ENCODE measurements around the gene KCNH5. TPM values are rescaled to one million over a fixed set of nuclear protein-coding genes. Genes with fewer than 3 reads are reported as not detected.

KCNH5 gene
- total and polyA plus RNA-seq, 2 experiments from 2014 or later = 0.36 to 1.3 TPM

DNA sequence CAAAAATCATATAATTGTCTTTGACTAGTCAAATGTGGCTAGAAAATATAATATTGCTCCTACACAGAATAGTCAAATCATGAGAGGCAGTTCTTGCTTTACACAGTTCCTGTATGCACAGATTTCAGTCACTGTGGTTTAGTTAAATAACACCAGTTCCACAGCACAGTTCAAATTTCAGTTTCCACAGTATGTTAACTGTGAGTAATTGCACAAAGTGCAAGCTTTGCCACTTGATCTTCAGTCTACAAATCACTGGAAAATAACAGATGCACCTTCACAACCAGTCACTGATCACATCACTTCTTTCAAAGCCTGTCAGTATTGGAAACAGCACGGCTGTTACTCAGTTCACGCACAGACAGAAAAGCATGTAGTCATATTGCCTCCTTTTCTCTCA is 38.7 kb downstream of the KCNH5 start:
- no peaks in the 10 kb centered on the region for H3K36me3 ChIP-seq (replicated peaks; ENCODE audit: insufficient read depth, low read depth)
- no peak overlapping the region for H3K27ac ChIP-seq
- H3K79me2 ChIP-seq = no peaks in the 10 kb centered on the region
- H3K4me2 ChIP-seq = no peak overlapping the region
- no peak overlapping the region for H3K4me3 ChIP-seq
- H2AFZ ChIP-seq = no peak overlapping the region
- no peaks in the 10 kb centered on the region for H3K9me2 ChIP-seq (replicated peaks; ENCODE audit: insufficient read depth)
- H3K4me1 ChIP-seq (ENCODE audit: insufficient read depth) = no peaks in the 10 kb centered on the region
- 87% methylated on average over 2 of the region's 2 CpGs for WGBS (ENCODE audit: low lambda C conversion rate, missing lambda C conversion rate)
- TF ChIP-seq EZH2 (IDR thresholded peaks at IDR 0.05; ENCODE audit: borderline replicate concordance) = no peak
- TF ChIP-seq, protein P1, sequence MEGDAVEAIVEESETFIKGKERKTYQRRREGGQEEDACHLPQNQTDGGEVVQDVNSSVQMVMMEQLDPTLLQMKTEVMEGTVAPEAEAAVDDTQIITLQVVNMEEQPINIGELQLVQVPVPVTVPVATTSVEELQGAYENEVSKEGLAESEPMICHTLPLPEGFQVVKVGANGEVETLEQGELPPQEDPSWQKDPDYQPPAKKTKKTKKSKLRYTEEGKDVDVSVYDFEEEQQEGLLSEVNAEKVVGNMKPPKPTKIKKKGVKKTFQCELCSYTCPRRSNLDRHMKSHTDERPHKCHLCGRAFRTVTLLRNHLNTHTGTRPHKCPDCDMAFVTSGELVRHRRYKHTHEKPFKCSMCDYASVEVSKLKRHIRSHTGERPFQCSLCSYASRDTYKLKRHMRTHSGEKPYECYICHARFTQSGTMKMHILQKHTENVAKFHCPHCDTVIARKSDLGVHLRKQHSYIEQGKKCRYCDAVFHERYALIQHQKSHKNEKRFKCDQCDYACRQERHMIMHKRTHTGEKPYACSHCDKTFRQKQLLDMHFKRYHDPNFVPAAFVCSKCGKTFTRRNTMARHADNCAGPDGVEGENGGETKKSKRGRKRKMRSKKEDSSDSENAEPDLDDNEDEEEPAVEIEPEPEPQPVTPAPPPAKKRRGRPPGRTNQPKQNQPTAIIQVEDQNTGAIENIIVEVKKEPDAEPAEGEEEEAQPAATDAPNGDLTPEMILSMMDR (IDR thresholded peaks at IDR 0.05; ENCODE audit: poor library complexity) = no peak
- TF ChIP-seq EZH2phosphoT487 (IDR thresholded peaks at IDR 0.05; ENCODE audit: low read depth, severe bottlenecking, unreplicated experiment) = no peak
- H4K20me1 ChIP-seq (ENCODE audit: insufficient read depth, poor library complexity, severe bottlenecking) = no peaks in the 10 kb centered on the region
- no peak for DNase-seq (ENCODE audit: low spot score)
- H3K27me3 ChIP-seq = no peaks in the 10 kb centered on the region
- no peaks in the 10 kb centered on the region for H3K9me3 ChIP-seq (ENCODE audit: low read depth)

DNA sequence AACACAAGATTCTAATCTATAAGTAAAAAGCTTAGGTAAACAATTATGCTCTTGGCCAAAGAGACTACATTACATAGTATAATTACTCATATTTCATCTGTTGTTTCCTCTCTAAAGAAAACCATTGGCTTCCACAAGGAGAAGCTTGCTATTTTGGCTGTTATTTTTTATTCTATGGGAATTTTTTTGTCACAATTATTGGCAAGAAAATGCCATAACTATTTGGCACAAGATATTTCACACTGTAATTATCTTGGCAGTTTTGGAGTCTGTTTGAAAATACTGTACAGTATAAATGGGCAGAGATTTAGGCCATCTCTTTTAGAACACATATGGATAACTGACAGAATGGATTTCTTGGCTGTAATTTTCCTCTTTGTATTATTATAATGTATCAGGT is 51.2 kb downstream of the KCNH5 start:
- TF ChIP-seq EZH2 (IDR thresholded peaks at IDR 0.05; ENCODE audit: borderline replicate concordance) = no peak
- TF ChIP-seq, protein P1 (IDR thresholded peaks at IDR 0.05; ENCODE audit: poor library complexity) = no peak
- TF ChIP-seq EZH2phosphoT487 (IDR thresholded peaks at IDR 0.05; ENCODE audit: low read depth, severe bottlenecking, unreplicated experiment) = no peak
- no peaks in the 10 kb centered on the region for H4K20me1 ChIP-seq (ENCODE audit: insufficient read depth, poor library complexity, severe bottlenecking)
- no peaks in the 10 kb centered on the region for H3K27me3 ChIP-seq
- H3K4me3 ChIP-seq = no peak overlapping the region
- H3K79me2 ChIP-seq = no peaks in the 10 kb centered on the region
- H3K36me3 ChIP-seq (replicated peaks; ENCODE audit: insufficient read depth, low read depth) = no peaks in the 10 kb centered on the region
- no peak overlapping the region for H2AFZ ChIP-seq
- H3K9me3 ChIP-seq (ENCODE audit: low read depth) = no peaks in the 10 kb centered on the region
- no peak overlapping the region for H3K27ac ChIP-seq
- H3K4me1 ChIP-seq (ENCODE audit: insufficient read depth) = no peaks in the 10 kb centered on the region
- DNase-seq (ENCODE audit: low spot score) = no peak
- no peak overlapping the region for H3K4me2 ChIP-seq
- H3K9me2 ChIP-seq (replicated peaks; ENCODE audit: insufficient read depth) = no peaks in the 10 kb centered on the region

- H3K36me3 ChIP-seq (replicated peaks; ENCODE audit: insufficient read depth, low read depth) = no peaks in the 10 kb centered on the region
- H3K4me3 ChIP-seq = no peak overlapping the region
- no peaks in the 10 kb centered on the region for H3K79me2 ChIP-seq
- H3K9me3 ChIP-seq (ENCODE audit: low read depth) = no peaks in the 10 kb centered on the region
- no peaks in the 10 kb centered on the region for H3K27me3 ChIP-seq
- no peak overlapping the region for H3K4me2 ChIP-seq
- no peaks in the 10 kb centered on the region for H3K9me2 ChIP-seq (replicated peaks; ENCODE audit: insufficient read depth)
- H4K20me1 ChIP-seq (ENCODE audit: insufficient read depth, poor library complexity, severe bottlenecking) = no peaks in the 10 kb centered on the region
- no peak overlapping the region for H2AFZ ChIP-seq
- WGBS (ENCODE audit: low lambda C conversion rate, missing lambda C conversion rate) = 78% methylated on average over 3 of the region's 3 CpGs
- TF ChIP-seq, protein P1 (IDR thresholded peaks at IDR 0.05; ENCODE audit: poor library complexity) = no peak
- TF ChIP-seq EZH2phosphoT487 (IDR thresholded peaks at IDR 0.05; ENCODE audit: low read depth, severe bottlenecking, unreplicated experiment) = no peak
- TF ChIP-seq EZH2 (IDR thresholded peaks at IDR 0.05; ENCODE audit: borderline replicate concordance) = no peak
- H3K27ac ChIP-seq = no peak overlapping the region
- no peaks in the 10 kb centered on the region for H3K4me1 ChIP-seq (ENCODE audit: insufficient read depth)
- no peak for DNase-seq (ENCODE audit: low spot score)
Measured at GRCh38 chr14:62988967-62989366, 56.3 kb downstream of the KCNH5 start.

DNA sequence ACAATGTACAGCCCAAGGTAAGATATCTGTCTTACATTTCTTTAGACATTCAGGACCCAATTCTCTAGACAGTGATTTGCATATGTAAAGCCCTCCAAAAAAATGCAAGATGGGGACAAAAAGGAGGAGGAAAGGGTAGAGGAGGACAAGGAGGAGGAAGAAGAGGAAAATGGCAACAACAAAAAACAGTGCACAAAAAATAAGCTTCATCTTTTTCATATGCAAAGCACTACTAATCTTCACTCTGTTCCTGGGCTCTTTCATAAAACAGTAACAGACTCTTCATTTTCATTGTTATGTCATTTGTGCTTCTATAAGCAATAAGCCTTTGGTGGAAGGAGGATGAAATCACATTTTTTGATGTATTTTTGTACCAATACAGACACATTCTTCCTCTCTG is 61.4 kb downstream of the KCNH5 start:
- no peaks in the 10 kb centered on the region for H3K79me2 ChIP-seq
- H3K4me3 ChIP-seq = no peak overlapping the region
- no peak overlapping the region for H3K4me2 ChIP-seq
- no peaks in the 10 kb centered on the region for H3K4me1 ChIP-seq (ENCODE audit: insufficient read depth)
- H4K20me1 ChIP-seq (ENCODE audit: insufficient read depth, poor library complexity, severe bottlenecking) = no peaks in the 10 kb centered on the region
- TF ChIP-seq EZH2phosphoT487 (IDR thresholded peaks at IDR 0.05; ENCODE audit: low read depth, severe bottlenecking, unreplicated experiment) (no peak), EZH2 (IDR thresholded peaks at IDR 0.05; ENCODE audit: borderline replicate concordance) (no peak)
- TF ChIP-seq, protein P1 (IDR thresholded peaks at IDR 0.05; ENCODE audit: poor library complexity) = no peak
- no peaks in the 10 kb centered on the region for H3K36me3 ChIP-seq (replicated peaks; ENCODE audit: insufficient read depth, low read depth)
- H3K9me2 ChIP-seq (replicated peaks; ENCODE audit: insufficient read depth) = no peaks in the 10 kb centered on the region
- H3K27ac ChIP-seq = no peak overlapping the region
- no peaks in the 10 kb centered on the region for H3K27me3 ChIP-seq
- H3K9me3 ChIP-seq (ENCODE audit: low read depth) = no peaks in the 10 kb centered on the region
- DNase-seq (ENCODE audit: low spot score) = no peak
- H2AFZ ChIP-seq = no peak overlapping the region

Measured in hepatocyte (in vitro differentiated cells).